Measurements from ENCODE around the gene PHKG2.

Gene PHKG2

GRCh38 chr16:30724641-30725417, 23.4 kb upstream of the PHKG2 start:
- Histone ChIP-seq H3K4me3 (ENCODE audit: low read depth, low read length) (no peak overlapping the region), H3K27me3 (ENCODE audit: insufficient read depth, low read depth, severe bottlenecking) (no peaks in the 10 kb centered on the region), H3K9me3 (ENCODE audit: severe bottlenecking) (no peaks in the 10 kb centered on the region), H3K27ac (no peak overlapping the region), H3K36me3 (peaks cover 100% of the 10 kb centered on the region)
- DNase-seq, result no peak
- no peak for TF ChIP-seq CTCF (IDR thresholded peaks at IDR 0.05; ENCODE audit: low read depth, low read length)

GRCh38 chr16:30725418-30725792, 22.8 kb upstream of the PHKG2 start:
- no peak for TF ChIP-seq CTCF (IDR thresholded peaks at IDR 0.05; ENCODE audit: low read depth, low read length)
- Histone ChIP-seq H3K9me3 (ENCODE audit: severe bottlenecking) (no peaks in the 10 kb centered on the region), H3K27ac (no peak overlapping the region), H3K4me3 (ENCODE audit: low read depth, low read length) (no peak overlapping the region), H3K27me3 (ENCODE audit: insufficient read depth, low read depth, severe bottlenecking) (no peaks in the 10 kb centered on the region), H3K36me3 (peaks cover 98% of the 10 kb centered on the region)
- no peak for DNase-seq

- Histone ChIP-seq H3K36me3 (peaks cover 95% of the 10 kb centered on the region), H3K27ac (no peak overlapping the region), H3K4me3 (ENCODE audit: low read depth, low read length) (no peak overlapping the region), H3K27me3 (ENCODE audit: insufficient read depth, low read depth, severe bottlenecking) (no peaks in the 10 kb centered on the region), H3K9me3 (ENCODE audit: severe bottlenecking) (no peaks in the 10 kb centered on the region)
- no peak for TF ChIP-seq CTCF (IDR thresholded peaks at IDR 0.05; ENCODE audit: low read depth, low read length)
- no peak for DNase-seq
These were observed 19.9 kb upstream of the PHKG2 start for GRCh38 chr16:30728321-30728720.

GRCh38 chr16:30728899-30729672, 19.1 kb upstream of the PHKG2 start:
- Histone ChIP-seq H3K27me3 (ENCODE audit: insufficient read depth, low read depth, severe bottlenecking) (no peaks in the 10 kb centered on the region), H3K27ac (no peak overlapping the region), H3K4me3 (ENCODE audit: low read depth, low read length) (no peak overlapping the region), H3K9me3 (ENCODE audit: severe bottlenecking) (no peaks in the 10 kb centered on the region), H3K36me3 (peaks cover 95% of the 10 kb centered on the region)
- TF ChIP-seq CTCF (IDR thresholded peaks at IDR 0.05; ENCODE audit: low read depth, low read length), result no peak
- DNase-seq, result no peak

GRCh38 chr16:30731411-30731810, 16.8 kb upstream of the PHKG2 start:
- DNase-seq, result no peak
- no peaks in the 10 kb centered on the region for H3K9me3 ChIP-seq (ENCODE audit: severe bottlenecking)
- H3K36me3 ChIP-seq, result peaks cover 89% of the 10 kb centered on the region
- H3K27me3 ChIP-seq (ENCODE audit: insufficient read depth, low read depth, severe bottlenecking), result no peaks in the 10 kb centered on the region
- TF ChIP-seq CTCF (IDR thresholded peaks at IDR 0.05; ENCODE audit: low read depth, low read length), result no peak
- H3K27ac ChIP-seq, result no peak overlapping the region
- H3K4me3 ChIP-seq (ENCODE audit: low read depth, low read length), result no peak overlapping the region

Measured in WERI-Rb-1 (cell line).